Nephron (organoid): Measurements from ENCODE around the gene DNAI1.

ENCODE experiments used
- H3K27ac Mint-ChIP-seq, 3 experiments: 2 replicates each; pipeline ENCODE4 v1.8.0; 2020; ENCODE audit warnings: mixed read lengths in 3 of 3, mild to moderate bottlenecking in 2 of 3, moderate library complexity in 1 of 3
- H3K27me3 Mint-ChIP-seq: 2 replicates; pipeline ENCODE4 v1.8.0; 2021; ENCODE audit warnings: low read depth, mild to moderate bottlenecking, moderate library complexity, mixed read lengths
- H3K36me3 Mint-ChIP-seq: 2 replicates; pipeline ENCODE4 v1.8.0; 2020; ENCODE audit warnings: low read depth, mixed read lengths
- H3K4me1 Mint-ChIP-seq: 2 replicates; pipeline ENCODE4 v1.8.0; 2020; ENCODE audit warnings: mixed read lengths
- H3K4me3 Mint-ChIP-seq, 3 experiments: 2 replicates each; pipeline ENCODE4 v1.8.0; 2020; ENCODE audit warnings: mild to moderate bottlenecking in 3 of 3, mixed read lengths in 3 of 3, moderate library complexity in 2 of 3
- H3K9me3 Mint-ChIP-seq: 2 replicates; pipeline ENCODE4 v1.8.0; 2020; ENCODE audit warnings: mixed read lengths
- TF ChIP-seq, protein P1 (sequence below), 3 experiments: fragments of 200-600 bp; sonication (generic); IDR thresholded peaks; one replicate each; pipeline ENCODE4 v1.5.0; 2021; ENCODE audit warnings: antibody characterized with exemption in 3 of 3; ENCODE audit not compliant: unreplicated experiment in 3 of 3

The DNAI1 gene

GRCh38 chr9:34563262-34563661, 104.7 kb downstream of the DNAI1 start:
- H3K4me3 Mint-ChIP-seq: no peak overlapping the region
- H3K36me3 Mint-ChIP-seq: peaks cover 39% of the 10 kb centered on the region
- H3K27me3 Mint-ChIP-seq: peaks cover 20% of the 10 kb centered on the region
- TF ChIP-seq, protein P1, sequence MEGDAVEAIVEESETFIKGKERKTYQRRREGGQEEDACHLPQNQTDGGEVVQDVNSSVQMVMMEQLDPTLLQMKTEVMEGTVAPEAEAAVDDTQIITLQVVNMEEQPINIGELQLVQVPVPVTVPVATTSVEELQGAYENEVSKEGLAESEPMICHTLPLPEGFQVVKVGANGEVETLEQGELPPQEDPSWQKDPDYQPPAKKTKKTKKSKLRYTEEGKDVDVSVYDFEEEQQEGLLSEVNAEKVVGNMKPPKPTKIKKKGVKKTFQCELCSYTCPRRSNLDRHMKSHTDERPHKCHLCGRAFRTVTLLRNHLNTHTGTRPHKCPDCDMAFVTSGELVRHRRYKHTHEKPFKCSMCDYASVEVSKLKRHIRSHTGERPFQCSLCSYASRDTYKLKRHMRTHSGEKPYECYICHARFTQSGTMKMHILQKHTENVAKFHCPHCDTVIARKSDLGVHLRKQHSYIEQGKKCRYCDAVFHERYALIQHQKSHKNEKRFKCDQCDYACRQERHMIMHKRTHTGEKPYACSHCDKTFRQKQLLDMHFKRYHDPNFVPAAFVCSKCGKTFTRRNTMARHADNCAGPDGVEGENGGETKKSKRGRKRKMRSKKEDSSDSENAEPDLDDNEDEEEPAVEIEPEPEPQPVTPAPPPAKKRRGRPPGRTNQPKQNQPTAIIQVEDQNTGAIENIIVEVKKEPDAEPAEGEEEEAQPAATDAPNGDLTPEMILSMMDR (IDR thresholded peaks at IDR 0.05; ENCODE audit: unreplicated experiment in 3 of 3): no peak
- H3K9me3 Mint-ChIP-seq: no peaks in the 10 kb centered on the region
- peaks cover 78% of the 10 kb centered on the region for H3K4me1 Mint-ChIP-seq
- peak overlapping the region; percentile 0 to 48 (median 28) for H3K27ac Mint-ChIP-seq

DNA sequence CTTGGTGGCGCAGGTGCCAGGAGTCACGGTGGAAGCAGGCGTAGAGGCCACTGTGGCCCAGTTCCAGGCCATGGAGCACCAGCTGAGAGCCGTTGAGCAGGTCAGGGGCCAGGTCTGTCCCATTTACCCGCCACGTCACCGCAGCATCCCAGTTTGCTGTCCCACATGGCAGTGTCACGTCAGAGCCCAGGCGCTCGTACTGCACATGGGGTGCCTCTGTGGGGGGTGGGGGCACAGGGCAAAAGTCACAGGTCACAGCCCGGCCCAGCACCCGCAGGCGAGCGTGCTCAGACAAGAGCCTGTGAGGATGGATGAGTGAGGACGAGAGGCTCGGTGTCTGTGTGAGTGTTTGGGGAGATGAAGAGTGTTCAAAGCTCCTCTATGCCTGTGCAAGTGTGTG, 106.0 kb downstream of the DNAI1 start:
- H3K9me3 Mint-ChIP-seq: no peaks in the 10 kb centered on the region
- TF ChIP-seq, protein P1 (IDR thresholded peaks at IDR 0.05; ENCODE audit: unreplicated experiment in 3 of 3): no peak
- peak overlapping the region in 1 of 3 experiments; percentile 22 for H3K4me3 Mint-ChIP-seq
- peaks cover 17% of the 10 kb centered on the region for H3K27me3 Mint-ChIP-seq
- peak overlapping the region in 2 of 3 experiments; percentile 30 to 70 for H3K27ac Mint-ChIP-seq
- peaks cover 80% of the 10 kb centered on the region for H3K4me1 Mint-ChIP-seq
- H3K36me3 Mint-ChIP-seq: peaks cover 41% of the 10 kb centered on the region

- TF ChIP-seq, protein P1 (IDR thresholded peaks at IDR 0.05; ENCODE audit: unreplicated experiment in 3 of 3): no peak
- Mint-ChIP-seq H3K27ac (peak overlapping the region in 2 of 3 experiments; percentile 41 to 76), H3K4me3 (peak overlapping the region in 1 of 3 experiments; percentile 22), H3K4me1 (peaks cover 80% of the 10 kb centered on the region), H3K36me3 (peaks cover 41% of the 10 kb centered on the region), H3K27me3 (peaks cover 10% of the 10 kb centered on the region), H3K9me3 (no peaks in the 10 kb centered on the region)
Measured at GRCh38 chr9:34565856-34566255, 107.3 kb downstream of the DNAI1 start.

- peak overlapping the region; percentile 0 to 25 (median 22) for H3K4me3 Mint-ChIP-seq
- H3K9me3 Mint-ChIP-seq: no peaks in the 10 kb centered on the region
Measured at GRCh38 chr9:34566322-34566721, 107.7 kb downstream of the DNAI1 start.

DNA sequence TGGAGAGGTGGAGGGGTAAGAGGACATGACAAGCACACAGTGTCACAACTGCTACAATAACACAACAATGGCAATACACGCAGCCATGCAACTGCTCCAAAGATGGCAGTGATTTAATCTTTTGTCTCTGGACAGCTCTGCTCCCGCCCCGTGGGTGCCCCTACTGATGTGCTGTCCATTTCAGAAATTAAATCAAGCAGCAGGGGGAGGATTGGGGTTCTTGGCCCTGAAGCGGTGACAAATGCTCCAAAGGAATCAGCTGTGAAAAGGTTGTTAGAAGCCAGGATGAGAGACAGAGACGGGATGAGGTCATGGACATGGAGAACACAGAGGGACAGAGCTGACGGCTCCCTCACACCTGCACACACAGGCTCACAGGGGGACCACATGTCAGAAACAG, 108.4 kb downstream of the DNAI1 start:
- no peaks in the 10 kb centered on the region for H3K9me3 Mint-ChIP-seq
- TF ChIP-seq, protein P1 (IDR thresholded peaks at IDR 0.05; ENCODE audit: unreplicated experiment in 3 of 3): no peak
- peak overlapping the region; percentile 61 to 76 (median 65) for H3K27ac Mint-ChIP-seq
- peaks cover 10% of the 10 kb centered on the region for H3K27me3 Mint-ChIP-seq
- peaks cover 81% of the 10 kb centered on the region for H3K4me1 Mint-ChIP-seq
- peak overlapping the region in 1 of 3 experiments; percentile 25 for H3K4me3 Mint-ChIP-seq
- H3K36me3 Mint-ChIP-seq: peaks cover 39% of the 10 kb centered on the region

More at GRCh38 chr9:34566322-34566721, 107.7 kb downstream of the DNAI1 start:
- Mint-ChIP-seq H3K36me3 (peaks cover 41% of the 10 kb centered on the region), H3K4me1 (peaks cover 80% of the 10 kb centered on the region), H3K27ac (peak overlapping the region; percentile 61 to 76 (median 65)), H3K27me3 (peaks cover 10% of the 10 kb centered on the region)
- TF ChIP-seq, protein P1 (IDR thresholded peaks at IDR 0.05; ENCODE audit: unreplicated experiment in 3 of 3): no peak

DNA sequence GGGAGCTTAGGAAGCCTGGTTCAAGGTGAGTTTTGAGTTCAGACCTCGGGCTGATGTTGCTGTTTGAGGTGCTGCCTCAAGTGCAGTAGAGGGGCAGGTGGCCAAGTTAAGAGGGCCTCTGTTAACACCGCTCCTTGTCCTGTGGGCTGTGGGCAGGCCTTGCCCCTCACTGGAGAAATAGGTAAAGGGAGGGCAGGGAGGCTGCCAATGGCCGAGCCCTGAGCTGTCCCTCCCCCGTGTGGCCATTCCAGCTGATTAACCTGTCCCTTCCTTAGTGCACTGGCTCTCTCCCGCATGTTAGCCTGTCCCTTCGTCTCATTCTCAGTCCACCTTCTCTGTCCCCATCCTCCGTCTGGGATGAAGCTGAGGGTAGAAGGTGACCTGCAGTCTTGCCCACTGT, 109.5 kb downstream of the DNAI1 start:
- peaks cover 83% of the 10 kb centered on the region for H3K4me1 Mint-ChIP-seq
- TF ChIP-seq, protein P1 (IDR thresholded peaks at IDR 0.05; ENCODE audit: unreplicated experiment in 3 of 3): no peak
- H3K4me3 Mint-ChIP-seq: peak overlapping the region in 2 of 3 experiments; percentile 29 to 41
- no peaks in the 10 kb centered on the region for H3K9me3 Mint-ChIP-seq
- H3K27ac Mint-ChIP-seq: peak overlapping the region in 2 of 3 experiments; percentile 59 to 80
- peaks cover 6% of the 10 kb centered on the region for H3K27me3 Mint-ChIP-seq
- H3K36me3 Mint-ChIP-seq: peaks cover 31% of the 10 kb centered on the region
